Adipocyte (in vitro differentiated cells): ENCODE measurements around the gene PTPRF.

ENCODE experiments used
- DNase-seq: peaks from one replicate; pipeline ENCODE4 v3.0.0-alpha.2; 2015; ENCODE audit warnings: low read depth
- H3K27me3 ChIP-seq: replicated peaks from 2 replicates; pipeline ENCODE4 v1.7.0; 2013; ENCODE audit warnings: mild to moderate bottlenecking, low read length, moderate library complexity; ENCODE audit not compliant: control insufficient read depth, insufficient read depth
- H3K36me3 ChIP-seq: 2 replicates; pipeline ENCODE4 v1.7.0; 2013; ENCODE audit warnings: low read length, mild to moderate bottlenecking, moderate library complexity; ENCODE audit not compliant: control insufficient read depth, insufficient read depth, severe bottlenecking
- H3K4me1 ChIP-seq: 2 replicates; pipeline ENCODE4 v1.7.0; 2013; ENCODE audit warnings: mild to moderate bottlenecking, low read length, moderate library complexity; ENCODE audit not compliant: control insufficient read depth, insufficient read depth
- H3K4me3 ChIP-seq: 2 replicates; pipeline ENCODE4 v1.7.0; 2013; ENCODE audit warnings: mild to moderate bottlenecking, low read length, moderate library complexity
- H3K9ac ChIP-seq: 2 replicates; pipeline ENCODE4 v1.7.0; 2013; ENCODE audit warnings: mild to moderate bottlenecking, low read length, moderate library complexity
- H3K9me3 ChIP-seq: 2 replicates; pipeline ENCODE4 v1.7.0; 2013; ENCODE audit warnings: mild to moderate bottlenecking, low read length, moderate library complexity; ENCODE audit not compliant: control insufficient read depth

Gene PTPRF

GRCh38 chr1:43586136-43586731, 55.6 kb downstream of the PTPRF start:
- Histone ChIP-seq H3K4me3 (no peak overlapping the region), H3K9ac (no peak overlapping the region), H3K9me3 (no peaks in the 10 kb centered on the region), H3K36me3 (peaks cover 34% of the 10 kb centered on the region), H3K4me1 (peaks cover 8% of the 10 kb centered on the region), H3K27me3 (no peaks in the 10 kb centered on the region)
- no peak for DNase-seq

GRCh38 chr1:43587001-43587400, 56.3 kb downstream of the PTPRF start:
- no peak overlapping the region for H3K4me3 ChIP-seq
- no peaks in the 10 kb centered on the region for H3K9me3 ChIP-seq
- H3K36me3 ChIP-seq, result peaks cover 36% of the 10 kb centered on the region
- no peak for DNase-seq
- H3K4me1 ChIP-seq, result peaks cover 8% of the 10 kb centered on the region
- no peaks in the 10 kb centered on the region for H3K27me3 ChIP-seq
- H3K9ac ChIP-seq, result no peak overlapping the region

GRCh38 chr1:43587594-43587993, 56.9 kb downstream of the PTPRF start:
- no peaks in the 10 kb centered on the region for H3K27me3 ChIP-seq
- no peak overlapping the region for H3K4me3 ChIP-seq
- H3K9me3 ChIP-seq, result no peaks in the 10 kb centered on the region
- H3K9ac ChIP-seq, result no peak overlapping the region
- H3K4me1 ChIP-seq, result peaks cover 8% of the 10 kb centered on the region
- DNase-seq, result peak; percentile 80
- H3K36me3 ChIP-seq, result peaks cover 37% of the 10 kb centered on the region

GRCh38 chr1:43588592-43588991, 57.9 kb downstream of the PTPRF start:
- peaks cover 42% of the 10 kb centered on the region for H3K36me3 ChIP-seq
- no peak for DNase-seq

GRCh38 chr1:43590388-43590925, 59.8 kb downstream of the PTPRF start:
- peaks cover 8% of the 10 kb centered on the region for H3K4me1 ChIP-seq
- no peaks in the 10 kb centered on the region for H3K9me3 ChIP-seq
- DNase-seq, result no peak
- no peaks in the 10 kb centered on the region for H3K27me3 ChIP-seq
- H3K4me3 ChIP-seq, result no peak overlapping the region
- peaks cover 43% of the 10 kb centered on the region for H3K36me3 ChIP-seq
- H3K9ac ChIP-seq, result no peak overlapping the region

More at GRCh38 chr1:43588592-43588991, 57.9 kb downstream of the PTPRF start:
- no peaks in the 10 kb centered on the region for H3K27me3 ChIP-seq
- no peak overlapping the region for H3K4me3 ChIP-seq
- peaks cover 8% of the 10 kb centered on the region for H3K4me1 ChIP-seq
- no peaks in the 10 kb centered on the region for H3K9me3 ChIP-seq
- no peak overlapping the region for H3K9ac ChIP-seq

DNA sequence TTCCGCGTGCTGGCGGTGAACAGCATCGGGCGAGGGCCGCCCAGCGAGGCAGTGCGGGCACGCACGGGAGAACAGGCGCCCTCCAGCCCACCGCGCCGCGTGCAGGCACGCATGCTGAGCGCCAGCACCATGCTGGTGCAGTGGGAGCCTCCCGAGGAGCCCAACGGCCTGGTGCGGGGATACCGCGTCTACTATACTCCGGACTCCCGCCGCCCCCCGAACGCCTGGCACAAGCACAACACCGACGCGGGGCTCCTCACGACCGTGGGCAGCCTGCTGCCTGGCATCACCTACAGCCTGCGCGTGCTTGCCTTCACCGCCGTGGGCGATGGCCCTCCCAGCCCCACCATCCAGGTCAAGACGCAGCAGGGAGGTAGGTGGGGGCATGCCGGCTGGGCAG, 60.5 kb downstream of the PTPRF start:
- no peak overlapping the region for H3K9ac ChIP-seq
- no peak for DNase-seq
- H3K27me3 ChIP-seq, result no peaks in the 10 kb centered on the region
- H3K4me3 ChIP-seq, result no peak overlapping the region
- H3K9me3 ChIP-seq, result no peaks in the 10 kb centered on the region
- peaks cover 43% of the 10 kb centered on the region for H3K36me3 ChIP-seq
- peaks cover 8% of the 10 kb centered on the region for H3K4me1 ChIP-seq

GRCh38 chr1:43592051-43592665, 61.5 kb downstream of the PTPRF start:
- Histone ChIP-seq H3K9ac (no peak overlapping the region), H3K9me3 (no peaks in the 10 kb centered on the region), H3K36me3 (peaks cover 41% of the 10 kb centered on the region), H3K4me1 (peaks cover 8% of the 10 kb centered on the region), H3K4me3 (no peak overlapping the region), H3K27me3 (no peaks in the 10 kb centered on the region)
- DNase-seq, result no peak

DNA sequence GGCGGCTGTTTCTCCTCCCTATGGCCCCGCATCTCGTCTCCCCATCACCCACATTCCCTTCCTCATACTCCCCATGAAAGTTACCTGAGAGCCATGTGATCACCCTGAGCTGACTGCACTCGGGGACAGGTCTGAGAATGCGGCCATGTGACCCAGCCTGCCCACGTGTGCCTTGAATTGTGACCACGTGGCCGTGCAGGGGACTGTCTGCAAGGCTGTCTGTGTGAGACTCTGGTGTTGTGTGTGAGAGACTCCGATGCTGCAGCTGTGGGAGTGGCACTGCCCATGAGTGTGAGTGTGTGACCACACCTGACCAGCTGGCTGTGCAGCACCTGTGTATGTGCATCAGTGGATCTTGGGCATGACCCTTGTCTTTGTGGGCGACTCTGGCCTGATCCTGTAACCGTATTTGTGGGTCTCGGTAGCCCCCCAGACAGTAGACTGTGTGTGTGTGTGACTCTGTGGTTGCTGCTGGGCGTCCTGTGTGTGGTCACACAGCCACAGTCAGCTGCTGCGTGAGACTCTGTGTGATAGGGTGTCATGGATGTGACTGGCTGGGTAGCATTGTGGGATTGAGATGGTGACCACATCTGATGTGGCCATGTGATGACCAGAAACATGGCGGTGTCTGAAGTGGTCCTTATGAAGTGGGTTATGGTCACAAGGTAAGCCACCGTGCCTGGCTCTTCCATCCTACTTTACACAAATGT, 62.4 kb downstream of the PTPRF start:
- no peak for DNase-seq
- H3K9ac ChIP-seq, result no peak overlapping the region
- peaks cover 48% of the 10 kb centered on the region for H3K36me3 ChIP-seq
- no peak overlapping the region for H3K4me3 ChIP-seq
- H3K27me3 ChIP-seq, result no peaks in the 10 kb centered on the region
- H3K9me3 ChIP-seq, result no peaks in the 10 kb centered on the region
- H3K4me1 ChIP-seq, result no peaks in the 10 kb centered on the region

DNA sequence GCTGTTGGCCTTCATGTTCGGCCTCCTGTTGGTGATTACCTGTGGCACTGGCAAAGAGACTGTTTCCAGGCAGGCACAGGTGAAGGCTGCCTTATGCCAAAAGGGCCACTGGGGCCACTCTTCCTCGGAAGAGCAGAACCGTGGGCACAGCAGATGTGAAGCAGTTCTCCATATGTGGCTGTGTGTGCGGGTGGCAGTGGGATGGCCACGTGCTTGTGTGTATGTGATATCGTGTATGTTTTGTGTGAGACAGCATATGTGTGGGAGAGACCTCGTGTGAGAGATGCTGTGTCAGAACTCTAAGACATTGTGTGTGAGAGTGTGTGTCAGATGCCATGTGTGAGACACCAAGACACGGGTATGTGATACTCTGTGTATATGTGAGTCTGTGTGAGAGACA, 65.9 kb downstream of the PTPRF start:
- no peaks in the 10 kb centered on the region for H3K27me3 ChIP-seq
- H3K4me3 ChIP-seq, result no peak overlapping the region
- H3K9ac ChIP-seq, result no peak overlapping the region
- no peaks in the 10 kb centered on the region for H3K4me1 ChIP-seq
- no peaks in the 10 kb centered on the region for H3K9me3 ChIP-seq
- no peak for DNase-seq
- peaks cover 36% of the 10 kb centered on the region for H3K36me3 ChIP-seq

DNA sequence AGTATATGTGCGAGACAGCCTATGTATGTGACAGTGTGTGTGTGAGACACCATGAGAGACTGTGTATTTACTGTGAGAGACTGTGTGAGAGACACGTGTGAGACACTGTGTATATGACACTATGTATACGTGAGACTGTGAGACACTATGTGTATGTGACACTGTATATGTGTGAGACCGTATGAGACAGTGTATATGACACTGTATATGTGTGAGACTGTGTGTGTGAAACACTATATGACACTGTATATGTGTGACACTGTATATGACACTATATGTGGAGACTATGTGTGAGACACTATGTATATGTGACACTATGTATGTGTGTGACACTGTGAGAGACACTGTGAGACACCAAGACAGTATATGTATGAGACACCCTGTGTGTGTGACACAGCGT, 66.3 kb downstream of the PTPRF start:
- no peak overlapping the region for H3K9ac ChIP-seq
- no peaks in the 10 kb centered on the region for H3K27me3 ChIP-seq
- H3K9me3 ChIP-seq, result no peaks in the 10 kb centered on the region
- H3K36me3 ChIP-seq, result peaks cover 32% of the 10 kb centered on the region
- H3K4me3 ChIP-seq, result no peak overlapping the region
- DNase-seq, result no peak
- no peaks in the 10 kb centered on the region for H3K4me1 ChIP-seq

DNA sequence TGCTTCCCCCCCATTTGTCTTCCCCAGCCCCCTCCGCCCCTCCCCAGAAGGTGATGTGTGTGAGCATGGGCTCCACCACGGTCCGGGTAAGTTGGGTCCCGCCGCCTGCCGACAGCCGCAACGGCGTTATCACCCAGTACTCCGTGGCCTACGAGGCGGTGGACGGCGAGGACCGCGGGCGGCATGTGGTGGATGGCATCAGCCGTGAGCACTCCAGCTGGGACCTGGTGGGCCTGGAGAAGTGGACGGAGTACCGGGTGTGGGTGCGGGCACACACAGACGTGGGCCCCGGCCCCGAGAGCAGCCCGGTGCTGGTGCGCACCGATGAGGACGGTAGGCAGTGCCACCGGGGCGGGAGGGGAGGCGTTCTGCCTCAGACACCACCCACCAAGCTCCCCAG, 67.0 kb downstream of the PTPRF start:
- Histone ChIP-seq H3K27me3 (no peaks in the 10 kb centered on the region), H3K9me3 (no peaks in the 10 kb centered on the region), H3K4me3 (no peak overlapping the region), H3K4me1 (no peaks in the 10 kb centered on the region), H3K9ac (no peak overlapping the region), H3K36me3 (peaks cover 31% of the 10 kb centered on the region)
- no peak for DNase-seq
